OCI-LY1 (cell line): ENCODE data around the gene CBLL1.

Experiments used
- CTCF ChIP-seq: fragments of 200-600 bp; sonication (generic), shearing (Covaris generic); IDR thresholded peaks from 2 replicates; pipeline ENCODE4 v1.5.1; 2017; ENCODE audit warnings: mild to moderate bottlenecking, antibody characterized with exemption, low read length, moderate library complexity, mixed read lengths
- EZH2 ChIP-seq: fragments of 200-600 bp; sonication (generic), shearing (Covaris generic); IDR thresholded peaks from 2 replicates; pipeline ENCODE4 v1.8.0; 2017; ENCODE audit warnings: borderline replicate concordance, mixed run types, mild to moderate bottlenecking, antibody characterized with exemption, low read length, moderate library complexity, mixed read lengths

DNA sequence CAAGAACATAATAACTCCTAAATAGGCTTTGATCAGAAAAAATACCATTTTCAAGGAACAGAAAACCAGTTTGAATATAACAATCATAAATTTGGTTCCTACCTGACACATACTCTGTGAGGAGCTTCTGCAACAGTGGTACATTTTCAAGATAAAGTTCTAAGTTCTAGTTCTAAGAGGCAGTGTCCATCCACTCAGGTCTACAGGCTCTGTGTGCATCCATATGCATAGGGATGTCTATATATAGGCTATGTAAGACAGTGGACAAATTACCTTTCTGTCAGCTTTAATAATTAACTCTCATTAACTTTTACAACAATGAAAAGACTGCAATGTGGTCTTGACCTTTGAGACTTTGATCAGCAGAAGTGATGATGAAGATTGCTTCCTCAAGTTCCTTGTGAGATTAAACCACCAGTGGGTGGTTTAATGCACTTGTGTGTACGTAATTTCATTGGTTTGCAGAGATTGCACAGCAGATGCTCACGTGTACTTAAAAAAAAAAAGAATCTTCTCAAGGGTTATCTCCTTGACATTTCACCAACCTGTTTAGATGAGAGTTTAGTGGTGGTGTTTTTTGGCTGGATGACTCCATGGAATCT, 59.2 kb downstream of the CBLL1 start, which contains the start of gene SLC26A3:
- no peak for TF ChIP-seq CTCF
- no peak for TF ChIP-seq EZH2
